Non-pigmented ciliary epithelial cell (primary cell): ENCODE data around the gene FZD10.

Source experiments
- DNase-seq: peaks from one replicate; pipeline ENCODE4 v3.0.0-alpha.2; 2010; ENCODE audit warnings: low read depth

Gene FZD10

GRCh38 chr12:130179621-130180020 lies 17.4 kb downstream of the FZD10 start:
- DNase-seq, result no peak

GRCh38 chr12:130181211-130181610 lies 18.9 kb downstream of the FZD10 start:
- no peak for DNase-seq

GRCh38 chr12:130183585-130184370 lies 21.5 kb downstream of the FZD10 start:
- no peak for DNase-seq

GRCh38 chr12:130184404-130185090 lies 22.3 kb downstream of the FZD10 start:
- no peak for DNase-seq

- DNase-seq, result no peak
Observed at GRCh38 chr12:130185455-130186391, 23.5 kb downstream of the FZD10 start.

GRCh38 chr12:130186651-130187268 lies 24.5 kb downstream of the FZD10 start:
- no peak for DNase-seq

GRCh38 chr12:130192642-130193345 lies 30.5 kb downstream of the FZD10 start:
- no peak for DNase-seq

- DNase-seq, result no peak
Observed at GRCh38 chr12:130194154-130194553, 31.9 kb downstream of the FZD10 start.

GRCh38 chr12:130195369-130195768 lies 33.1 kb downstream of the FZD10 start:
- DNase-seq, result no peak

GRCh38 chr12:130195776-130196175 lies 33.5 kb downstream of the FZD10 start:
- no peak for DNase-seq

- no peak for DNase-seq
Observed at GRCh38 chr12:130196827-130197226, 34.6 kb downstream of the FZD10 start.

GRCh38 chr12:130198026-130198662 lies 35.9 kb downstream of the FZD10 start:
- no peak for DNase-seq

- no peak for DNase-seq
Observed at GRCh38 chr12:130198663-130199060, 36.4 kb downstream of the FZD10 start.

- DNase-seq, result no peak
Observed at GRCh38 chr12:130199581-130200390, 37.5 kb downstream of the FZD10 start.

GRCh38 chr12:130200445-130200844 lies 38.2 kb downstream of the FZD10 start:
- no peak for DNase-seq

- no peak for DNase-seq
Observed at GRCh38 chr12:130201037-130201436, 38.8 kb downstream of the FZD10 start.

GRCh38 chr12:130202201-130202600 lies 39.9 kb downstream of the FZD10 start:
- no peak for DNase-seq

GRCh38 chr12:130203151-130203550 lies 40.9 kb downstream of the FZD10 start:
- no peak for DNase-seq

- DNase-seq, result no peak
Observed at GRCh38 chr12:130204541-130204953, 42.3 kb downstream of the FZD10 start.

- no peak for DNase-seq
Observed at GRCh38 chr12:130205495-130205894, 43.2 kb downstream of the FZD10 start.
